K562 (cell line): Measurements from ENCODE around the gene CCT5. TPM values are rescaled to one million over a fixed set of nuclear protein-coding genes. Genes with fewer than 3 reads are reported as not detected.
A peak's percentile ranks its signal among the peaks of the same experiment; 100 is the strongest.

ENCODE experiments used
- ARHGAP35 ChIP-seq: fragments of 450-650 bp; IDR thresholded peaks from 2 replicates; pipeline ENCODE4 v1.6.1; 2018; ENCODE audit not compliant: partially characterized antibody
- BRF2 ChIP-seq: IDR thresholded peaks from 3 replicates; pipeline ENCODE4 v1.6.1; 2011; ENCODE audit warnings: borderline replicate concordance, mild to moderate bottlenecking; ENCODE audit not compliant: insufficient read length, insufficient read depth
- CGGBP1 ChIP-seq: fragments of 250-450 bp; sonication (Bioruptor Pico); IDR thresholded peaks from 2 replicates; pipeline ENCODE4 v1.9.0; 2021; ENCODE audit warnings: mild to moderate bottlenecking
- EWSR1 ChIP-seq: fragments of 450-650 bp; IDR thresholded peaks from 2 replicates; pipeline ENCODE4 v1.6.1; 2018; ENCODE audit warnings: borderline replicate concordance, mild to moderate bottlenecking, low read depth, moderate library complexity; ENCODE audit not compliant: partially characterized antibody
- HDGF ChIP-seq: fragments of 450-650 bp; IDR thresholded peaks from 2 replicates; pipeline ENCODE4 v1.6.1; 2016
- ILK ChIP-seq: fragments of 450-650 bp; IDR thresholded peaks from 2 replicates; pipeline ENCODE4 v1.6.1; 2016; ENCODE audit warnings: missing genetic modification characterization, low read depth, mild to moderate bottlenecking, missing compliant biosample characterization, moderate library complexity, borderline replicate concordance
- KAT7 ChIP-seq: sonication (generic); formaldehyde crosslinking; IDR thresholded peaks from 2 replicates; pipeline ENCODE4 v1.8.0; 2022; ENCODE audit warnings: missing genetic modification reagents, mild to moderate bottlenecking, borderline replicate concordance
- LARP7 ChIP-seq: fragments of 450-650 bp; IDR thresholded peaks from 2 replicates; pipeline ENCODE4 v1.6.1; 2016
- PHB2 ChIP-seq: fragments of 450-650 bp; IDR thresholded peaks from 2 replicates; pipeline ENCODE4 v1.6.1; 2017; ENCODE audit warnings: low read depth
- RFX1 ChIP-seq: fragments of 450-650 bp; IDR thresholded peaks from 2 replicates; pipeline ENCODE4 v1.6.1; 2016; ENCODE audit warnings: mild to moderate bottlenecking, moderate library complexity
- SMC3 ChIP-seq: conservative IDR thresholded peaks from 2 replicates; pipeline ENCODE4 v1.6.1; 2011; ENCODE audit warnings: low read depth, low read length, improper control_type of control experiment; ENCODE audit not compliant: insufficient read depth
- SRSF3 ChIP-seq: fragments of 200-400 bp; formaldehyde crosslinking; IDR thresholded peaks from 2 replicates; pipeline ENCODE4 v1.6.1; 2016; ENCODE audit warnings: mild to moderate bottlenecking, low read length, moderate library complexity; ENCODE audit not compliant: insufficient read depth
- STAG1 ChIP-seq: sonication (generic); formaldehyde crosslinking; IDR thresholded peaks from 2 replicates; pipeline ENCODE4 v1.5.0; 2020; ENCODE audit warnings: missing genetic modification reagents, borderline replicate concordance
- ZBTB40 ChIP-seq, 2 experiments: fragments of 450-650 bp in 1 of 2; sonication (generic) in 1 of 2; formaldehyde crosslinking in 1 of 2; IDR thresholded peaks; 2 replicates each; pipeline versions ENCODE4 v1.7.1 to v1.9.0; 2016 to 2022; ENCODE audit warnings: inconsistent platforms in 1 of 2, mild to moderate bottlenecking in 1 of 2, missing genetic modification reagents in 1 of 2
- ZNF146 ChIP-seq: IDR thresholded peaks from one replicate; pipeline ENCODE4 v1.6.1; 2018; ENCODE audit warnings: missing compliant biosample characterization; ENCODE audit not compliant: unreplicated experiment
- ZNF655 ChIP-seq: fragments of 250-450 bp; sonication (Bioruptor Pico); IDR thresholded peaks from 2 replicates; pipeline ENCODE4 v1.5.0; 2021
- polyA plus RNA-seq, 8 experiments: library from polyadenylated mRNA; depleted of rRNA in 4 of 8; stranded (reverse) in 5 of 8; unstranded in 3 of 8; fragments of >200 nt; fragmentation: Nextera tagmentation in 2 of 8; fragmentation: Illumina TruSeq in 1 of 8; extraction: Ambion mirVana in 2 of 8; extraction: Trizol in 1 of 8; gene quantifications; 2 replicates each; pipeline versions ENCODE4 v1.2.1 to v1.2.3, GENCODE V29; 2011 to 2014; ENCODE audit warnings: inconsistent platforms in 1 of 8, missing spikeins in 1 of 8
- total RNA-seq, 7 experiments: library from RNA; depleted of rRNA in 6 of 7; stranded (reverse); fragments of >200 nt in 6 of 7; fragmentation: Illumina TruSeq in 2 of 7; extraction: Trizol in 2 of 7; gene quantifications; 2 replicates each; pipeline versions ENCODE4 v1.2.1 to v1.2.3, GENCODE V29; 2011 to 2021; ENCODE audit warnings: low replicate concordance in 1 of 7

Gene CCT5
- total and polyA plus RNA-seq, 9 of the 15 experiments (the other 6 are each of a cell fraction or from before 2014, with no cell fraction given), result 782 to 1,606 (median 1,153) TPM

- TF ChIP-seq ARHGAP35, result no peak
- no peak for TF ChIP-seq EWSR1
- TF ChIP-seq PHB2, result no peak
- TF ChIP-seq BRF2, result no peak
- TF ChIP-seq CGGBP1 (CRISPR knock-in tag), result no peak
- TF ChIP-seq RFX1, result no peak
- no peak for TF ChIP-seq ZNF655 (CRISPR knock-in tag)
- TF ChIP-seq SRSF3, result no peak
- peak; percentile 72; the same call in 1 of the 2 replicates for TF ChIP-seq KAT7
- no peak for TF ChIP-seq ZNF146 (CRISPR knock-in tag)
- TF ChIP-seq SMC3, result no peak
- no peak for TF ChIP-seq ILK
- TF ChIP-seq STAG1 (CRISPR knock-in tag), result no peak
- TF ChIP-seq ZBTB40 (IDR thresholded peaks at IDR 0.05), result no peak
- no peak for TF ChIP-seq ZBTB40 (CRISPR knock-in tag; IDR thresholded peaks at IDR 0.05)
- no peak for TF ChIP-seq LARP7
- TF ChIP-seq HDGF, result no peak
These were observed 51.9 kb downstream of the CCT5 start (continued) for GRCh38 chr5:10301842-10302610.
